LNCAP (cell line): Measurements from ENCODE around the gene ACAD11.

ENCODE experiments used
- CTCF ChIP-seq: fragments of 450-650 bp; IDR thresholded peaks from 2 replicates; pipeline ENCODE4 v1.5.1; 2017; ENCODE audit warnings: mild to moderate bottlenecking

ACAD11 gene

GRCh38 chr3:132616780-132617179, 42.8 kb downstream of the ACAD11 start:
- no peak for TF ChIP-seq CTCF

- no peak for TF ChIP-seq CTCF
These were observed 43.7 kb downstream of the ACAD11 start for GRCh38 chr3:132615881-132616280.

DNA sequence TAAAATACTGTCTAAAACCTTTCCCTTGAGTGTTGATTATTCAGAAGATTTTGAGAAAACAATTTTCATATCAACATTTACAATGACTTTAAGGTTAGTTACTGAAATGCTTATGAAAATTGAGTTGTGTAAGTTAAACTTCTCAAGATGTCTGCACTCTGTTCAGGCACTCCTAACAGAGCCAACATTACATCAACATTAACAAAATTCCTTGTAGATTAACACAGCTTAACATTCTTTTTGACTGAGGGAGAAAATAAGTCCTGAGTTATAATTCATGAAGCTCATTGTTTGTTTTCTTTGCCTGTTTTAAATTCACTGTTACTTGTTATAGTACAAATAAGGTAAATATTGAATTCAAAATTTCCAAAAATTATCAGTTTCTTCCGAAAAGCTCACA, 53.5 kb downstream of the ACAD11 start:
- TF ChIP-seq CTCF, result no peak

DNA sequence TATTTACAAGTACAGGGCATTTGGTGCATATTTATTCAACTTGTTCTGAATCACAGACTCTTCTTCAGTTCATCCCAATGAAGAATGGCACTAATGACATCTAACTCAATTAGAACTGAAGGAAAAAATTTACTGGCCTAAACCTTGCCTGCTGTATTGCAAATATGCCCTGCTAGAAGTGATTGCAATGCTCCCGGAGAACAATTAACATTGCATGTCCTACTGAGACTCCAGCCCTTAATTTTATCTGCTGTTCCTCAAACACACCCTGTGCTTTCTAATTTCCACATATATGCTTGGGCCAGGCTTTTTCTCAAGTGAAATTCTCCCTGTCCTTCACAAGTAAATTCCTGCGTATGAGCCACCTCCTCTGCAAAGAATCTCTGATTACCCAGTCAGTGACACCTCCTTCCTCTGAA, 54.2 kb downstream of the ACAD11 start:
- no peak for TF ChIP-seq CTCF

DNA sequence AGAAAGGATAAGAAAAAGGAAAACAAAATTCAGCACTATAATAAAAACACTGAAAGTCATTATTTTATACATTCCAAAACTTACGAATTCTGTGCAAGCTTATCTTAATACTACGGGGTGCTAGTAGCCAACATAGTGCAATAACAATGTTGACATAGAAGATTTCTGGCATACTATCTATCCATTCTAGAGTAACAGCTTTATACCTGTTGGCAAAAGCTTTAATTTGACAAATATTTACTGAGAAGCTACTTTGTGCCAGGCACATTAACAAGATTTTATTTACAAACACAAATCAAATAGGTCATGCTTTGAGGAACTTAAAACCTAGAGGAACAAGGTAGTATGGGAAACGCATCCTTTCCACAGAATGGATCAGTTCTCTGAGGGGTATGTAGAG, 61.4 kb downstream of the ACAD11 start:
- no peak for TF ChIP-seq CTCF

DNA sequence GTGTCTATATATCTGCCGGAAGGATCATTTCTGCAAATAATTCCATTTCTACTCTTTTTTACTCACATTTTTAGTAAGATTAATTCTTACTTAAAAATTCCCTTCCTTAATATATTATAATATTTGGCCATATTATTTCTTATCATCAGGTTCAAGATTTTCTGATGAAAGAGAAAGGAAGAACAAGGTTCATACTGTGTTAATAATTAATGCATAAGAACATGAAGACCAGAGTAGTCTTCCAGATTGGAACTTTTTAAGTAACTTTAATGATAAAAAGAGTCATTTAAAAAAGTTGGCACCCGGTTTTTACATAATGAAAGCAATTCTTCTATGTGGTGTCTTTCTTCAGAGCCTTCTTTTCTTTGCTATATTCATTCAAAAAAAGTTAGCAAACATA, 61.9 kb downstream of the ACAD11 start:
- TF ChIP-seq CTCF, result no peak

DNA sequence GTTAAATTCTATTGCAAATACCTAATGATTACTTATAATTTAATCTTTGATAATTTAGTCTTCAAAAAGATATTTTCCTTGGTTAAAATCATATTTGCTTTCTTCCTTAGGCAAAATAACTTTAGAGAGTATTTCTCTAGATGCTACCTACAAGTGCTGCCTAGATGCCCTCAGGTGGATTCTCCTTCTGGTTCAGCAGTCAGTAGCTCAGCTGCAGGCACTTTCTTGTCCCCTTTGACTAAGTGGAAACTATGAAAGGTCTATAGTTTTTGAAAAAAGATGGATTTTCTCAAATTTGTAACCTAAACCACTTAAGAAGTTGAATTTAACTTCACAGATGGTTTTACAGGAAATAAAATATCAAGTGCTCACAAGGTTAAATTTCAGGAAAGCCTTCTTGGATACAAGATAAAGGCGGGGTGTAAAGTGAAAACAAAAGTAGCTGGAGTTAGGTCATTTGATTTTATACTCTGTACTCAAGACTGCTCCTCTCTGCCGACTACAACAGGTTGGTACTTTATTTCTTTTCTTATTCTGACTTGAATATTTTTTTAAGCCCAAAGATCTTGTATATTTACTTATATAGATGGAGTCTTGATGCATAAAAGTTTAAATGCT, 62.7 kb downstream of the ACAD11 start, which contains the start of gene ACKR4:
ACKR4 (plus strand) TSS at position 455 of the 618 bp plus-strand sequence. CDS start 3,128 bp downstream, outside the sequence.
- no peak for TF ChIP-seq CTCF

GRCh38 chr3:132596326-132596725, 63.3 kb downstream of the ACAD11 start:
- no peak for TF ChIP-seq CTCF
